Lung (tissue), 12 donors: ENCODE data around the gene DAGLB. TPM values are rescaled to one million over a fixed set of nuclear protein-coding genes. Genes with fewer than 3 reads are reported as not detected.
A peak's percentile ranks its signal among the peaks of the same experiment; 100 is the strongest.

Source experiments
- ATAC-seq: fragments of 200-7000 bp; cut with Tn5 transposase; one replicate; pipeline ENCODE4 v1.9.1; 2020; ENCODE audit warnings: moderate number of reproducible peaks; ENCODE audit not compliant: insufficient read depth, low FRiP score
- DNase-seq, 3 donors: peaks; one replicate each; pipeline ENCODE4 v3.0.0-alpha.2; 2013 to 2017
- H3K27ac ChIP-seq, 2 donors: one replicate each; pipeline ENCODE4 v1.5.1; 2013; ENCODE audit warnings: mild to moderate bottlenecking in 2 of 2, moderate library complexity in 2 of 2, control low read depth in 1 of 2, inconsistent platforms in 1 of 2, low read depth in 1 of 2, low read length in 1 of 2
- H3K27me3 ChIP-seq, 3 donors: one replicate each; pipeline ENCODE4 v1.5.1; 2013; ENCODE audit warnings: low read length in 2 of 3; ENCODE audit not compliant: control insufficient read depth in 3 of 3, insufficient read depth in 3 of 3
- H3K36me3 ChIP-seq, 4 donors: one replicate each; pipeline ENCODE4 v1.5.1; 2013; ENCODE audit warnings: low read length in 4 of 4, mild to moderate bottlenecking in 1 of 4, moderate library complexity in 1 of 4; ENCODE audit not compliant: control insufficient read depth in 4 of 4, insufficient read depth in 4 of 4
- H3K4me1 ChIP-seq, 5 donors: one replicate each; pipeline ENCODE4 v1.5.1; 2013; ENCODE audit warnings: low read length in 5 of 5, mild to moderate bottlenecking in 2 of 5, moderate library complexity in 1 of 5; ENCODE audit not compliant: control insufficient read depth in 5 of 5, insufficient read depth in 5 of 5
- H3K4me3 ChIP-seq: one replicate; pipeline ENCODE4 v1.5.1; 2013; ENCODE audit warnings: mild to moderate bottlenecking, control low read depth, moderate library complexity
- H3K9ac ChIP-seq, 2 donors: one replicate each; pipeline ENCODE4 v1.5.1; 2013; ENCODE audit warnings: low read length in 2 of 2, control low read depth in 1 of 2; ENCODE audit not compliant: insufficient read depth in 1 of 2
- H3K9me3 ChIP-seq, 4 donors: one replicate each; pipeline ENCODE4 v1.5.1; 2013; ENCODE audit warnings: low read length in 3 of 4, mild to moderate bottlenecking in 1 of 4, moderate library complexity in 1 of 4; ENCODE audit not compliant: control insufficient read depth in 4 of 4, insufficient read depth in 3 of 4
- WGBS, 2 donors: extraction: QIAGEN DNeasy Blood & Tissue Kit; methylation state at CpG; one replicate each; pipeline ENCODE4 v1.1.7; 2013; 5-methylcytosine and 5-hydroxymethylcytosine counted together
- polyA plus RNA-seq, 2 donors: library from polyadenylated mRNA; stranded (reverse); fragments of 200-250 nt; gene quantifications; one replicate each; pipeline ENCODE4 v1.2.1, GENCODE V29; 2013
- total RNA-seq, 2 donors: library from RNA; depleted of rRNA in 1 of 2; stranded (reverse); fragments of >200 nt in 1 of 2; gene quantifications; one replicate each; pipeline ENCODE4 v1.2.1, GENCODE V29; 2014 to 2021
- TF ChIP-seq, protein P1 (sequence below): IDR thresholded peaks from 2 replicates; pipeline ENCODE4 v1.5.1; 2012; ENCODE audit warnings: mild to moderate bottlenecking; ENCODE audit errors: control extremely low read depth, extremely low read depth
- donor health status: control.
- donor health status: control.
- donor health status: Bipolar disorder and iron deficiency.
- donor health status: healthy.
- donor health status: DM: yes; HTN: yes; CAD: no.

Gene DAGLB
- total and polyA plus RNA-seq, 4 donors, result 13.9 to 43.3 (median 19.4) TPM

DNA sequence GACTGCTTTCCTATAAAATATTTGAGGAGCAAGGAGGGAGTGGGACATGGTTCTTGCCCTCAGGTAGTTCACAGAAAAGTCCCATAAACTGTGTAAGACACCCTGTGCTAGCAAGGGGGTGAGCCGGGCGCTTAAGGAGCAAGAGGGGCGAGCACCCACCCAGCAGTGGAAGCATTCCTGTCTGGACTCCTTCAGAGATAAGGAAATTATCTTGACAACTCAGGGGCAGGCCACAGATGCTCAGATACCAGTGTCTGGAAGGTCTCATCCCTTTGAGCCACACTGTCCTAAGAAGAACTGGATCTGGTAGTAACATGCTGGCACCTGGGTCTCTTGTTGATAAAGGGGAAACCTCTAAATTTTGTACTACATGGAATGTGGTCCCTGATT is 54.1 kb downstream of the DAGLB start:
- ATAC-seq, result no peak
- H3K9ac ChIP-seq, result peak overlapping the region in 1 of 2 donors; percentile 28

DNA sequence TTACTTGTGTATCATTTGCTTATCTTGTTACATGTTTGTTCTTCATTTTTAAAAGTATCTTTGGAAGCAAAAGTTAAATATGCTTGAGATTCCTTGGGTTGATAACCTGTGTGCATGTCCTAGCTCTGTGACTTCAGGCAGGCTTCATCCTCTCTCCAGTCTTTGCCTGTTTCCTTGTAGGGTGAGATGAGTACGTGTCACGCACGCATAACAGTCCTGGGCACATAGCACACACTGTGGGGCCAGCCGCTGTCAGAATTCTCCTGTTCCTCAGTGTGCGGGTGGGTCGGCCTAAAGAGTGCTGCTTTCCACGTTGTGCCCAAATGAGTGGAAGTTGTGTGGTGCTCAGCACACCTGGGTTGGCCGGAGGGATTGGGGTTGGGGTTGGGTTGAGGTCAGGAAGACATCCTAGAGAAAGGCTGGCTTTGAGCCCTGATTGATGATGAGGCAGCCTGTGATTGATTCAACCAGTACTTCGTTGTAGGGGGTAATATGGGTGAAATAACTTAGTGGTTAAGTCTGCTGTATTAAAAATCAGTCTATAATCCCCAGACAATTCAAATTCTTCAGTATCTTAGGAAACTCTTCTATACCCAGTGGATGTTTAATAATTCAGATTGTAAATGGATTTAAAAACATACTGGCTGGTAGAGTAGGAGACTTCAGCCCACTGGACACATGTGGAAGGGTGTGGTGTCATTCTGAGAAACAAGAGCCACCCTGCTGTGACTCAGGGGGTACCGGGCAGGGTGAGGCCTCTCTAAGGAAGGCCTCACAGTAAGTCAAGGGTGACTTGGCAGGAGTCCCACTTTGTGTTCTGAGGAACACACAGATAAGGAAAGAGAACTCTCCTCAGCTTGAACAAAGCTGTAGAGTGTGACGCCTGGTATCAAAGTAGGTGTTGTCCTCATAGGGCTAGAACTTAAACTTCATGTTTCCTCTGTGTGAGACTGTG is 54.8 kb downstream of the DAGLB start:
- peaks cover 3 to 32% (median 14%) of the 10 kb centered on the region in 4 donors for H3K36me3 ChIP-seq
- H3K27me3 ChIP-seq, result no peaks in the 10 kb centered on the region
- H3K9me3 ChIP-seq, result no peaks in the 10 kb centered on the region
- peak overlapping the region; percentile 4 to 28 for H3K9ac ChIP-seq
- 61 to 67% methylated on average over 11 of the region's 11 CpGs for WGBS, 2 donors
- H3K4me1 ChIP-seq, result peaks cover 3 to 31% (median 11%) of the 10 kb centered on the region in 5 donors
- H3K27ac ChIP-seq, result peak overlapping the region; percentile 77 to 97
- ATAC-seq (peak; percentile 90), DNase-seq (peak in 2 of 3 donors; percentile 39 to 54)
- H3K4me3 ChIP-seq, result no peak overlapping the region
- TF ChIP-seq, protein P1, sequence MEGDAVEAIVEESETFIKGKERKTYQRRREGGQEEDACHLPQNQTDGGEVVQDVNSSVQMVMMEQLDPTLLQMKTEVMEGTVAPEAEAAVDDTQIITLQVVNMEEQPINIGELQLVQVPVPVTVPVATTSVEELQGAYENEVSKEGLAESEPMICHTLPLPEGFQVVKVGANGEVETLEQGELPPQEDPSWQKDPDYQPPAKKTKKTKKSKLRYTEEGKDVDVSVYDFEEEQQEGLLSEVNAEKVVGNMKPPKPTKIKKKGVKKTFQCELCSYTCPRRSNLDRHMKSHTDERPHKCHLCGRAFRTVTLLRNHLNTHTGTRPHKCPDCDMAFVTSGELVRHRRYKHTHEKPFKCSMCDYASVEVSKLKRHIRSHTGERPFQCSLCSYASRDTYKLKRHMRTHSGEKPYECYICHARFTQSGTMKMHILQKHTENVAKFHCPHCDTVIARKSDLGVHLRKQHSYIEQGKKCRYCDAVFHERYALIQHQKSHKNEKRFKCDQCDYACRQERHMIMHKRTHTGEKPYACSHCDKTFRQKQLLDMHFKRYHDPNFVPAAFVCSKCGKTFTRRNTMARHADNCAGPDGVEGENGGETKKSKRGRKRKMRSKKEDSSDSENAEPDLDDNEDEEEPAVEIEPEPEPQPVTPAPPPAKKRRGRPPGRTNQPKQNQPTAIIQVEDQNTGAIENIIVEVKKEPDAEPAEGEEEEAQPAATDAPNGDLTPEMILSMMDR, result no peak

More for the DNA sequence above, 54.1 kb downstream of the DAGLB start:
- no peak for DNase-seq
- Histone ChIP-seq H3K4me1 (peaks cover 3 to 37% (median 11%) of the 10 kb centered on the region in 5 donors), H3K9me3 (no peaks in the 10 kb centered on the region), H3K27me3 (no peaks in the 10 kb centered on the region), H3K4me3 (no peak overlapping the region), H3K36me3 (peaks cover 2 to 27% (median 10%) of the 10 kb centered on the region in 4 donors), H3K27ac (peak overlapping the region; percentile 77 to 97)
- TF ChIP-seq, protein P1, result no peak
- 76 to 91% methylated on average over 3 of the region's 3 CpGs for WGBS, 2 donors

DNA sequence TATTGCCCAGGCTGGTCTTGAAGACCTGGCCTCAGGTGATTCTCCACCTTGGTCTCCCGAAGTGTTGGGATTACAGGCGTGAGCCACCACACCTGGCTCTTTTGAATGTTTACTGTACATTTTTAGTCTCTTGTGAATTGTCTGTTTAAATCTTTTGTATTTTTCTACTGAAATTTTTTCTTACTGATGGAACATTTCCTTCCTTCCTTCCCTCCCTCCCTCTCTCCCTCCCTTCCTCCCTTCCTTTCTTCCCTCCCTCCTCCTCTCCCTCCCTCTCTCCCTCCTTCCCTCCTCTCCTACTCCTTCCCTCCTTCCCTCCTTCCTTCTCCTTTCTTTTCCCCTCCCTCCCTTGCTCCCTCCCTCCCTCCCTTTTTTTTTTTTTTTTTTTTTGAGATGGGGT is 58.0 kb downstream of the DAGLB start:
- Histone ChIP-seq H3K36me3 (peaks cover 3 to 38% (median 13%) of the 10 kb centered on the region in 4 donors), H3K4me3 (no peak overlapping the region), H3K9ac (no peak overlapping the region), H3K4me1 (peaks cover 7 to 31% (median 22%) of the 10 kb centered on the region in 5 donors), H3K27me3 (no peaks in the 10 kb centered on the region), H3K9me3 (no peaks in the 10 kb centered on the region), H3K27ac (no peak overlapping the region)
- 96 to 97% methylated on average over 2 of the region's 2 CpGs for WGBS, 2 donors
- ATAC-seq (no peak), DNase-seq (no peak)
- TF ChIP-seq, protein P1, result no peak
